GM21367 (cell line): ENCODE data around the gene BANP.
"Not testable (repeated sequence)": the region's sequence is repeated elsewhere in the genome, so short reads cannot be mapped to it uniquely, and the experiment has no call there.

Source experiments
- ATAC-seq: cut with Tn5 transposase; IDR thresholded peaks from one replicate; pipeline ENCODE4 v1.9.1; 2021; ENCODE audit not compliant: unreplicated experiment

The BANP gene

GRCh38 chr16:88064011-88064888 is 113.0 kb downstream of the BANP start:
- no peak for ATAC-seq

GRCh38 chr16:88064889-88065746 is 113.9 kb downstream of the BANP start:
- ATAC-seq: no peak

GRCh38 chr16:88065747-88066142 is 114.5 kb downstream of the BANP start:
- no peak for ATAC-seq

GRCh38 chr16:88066234-88066633 is 115.0 kb downstream of the BANP start:
- no peak for ATAC-seq

- ATAC-seq: no peak
Measured at GRCh38 chr16:88066680-88067529, 115.7 kb downstream of the BANP start.

- no peak for ATAC-seq
Measured at GRCh38 chr16:88067530-88068411, 116.5 kb downstream of the BANP start.

- no peak for ATAC-seq
Measured at GRCh38 chr16:88068476-88069396, 117.5 kb downstream of the BANP start.

- peak; percentile 87 for ATAC-seq
Measured at GRCh38 chr16:88069397-88070168, 118.3 kb downstream of the BANP start.

GRCh38 chr16:88070341-88070740 is 119.1 kb downstream of the BANP start:
- ATAC-seq: no peak

GRCh38 chr16:88070989-88071625 is 119.9 kb downstream of the BANP start:
- ATAC-seq: no peak

GRCh38 chr16:88071908-88072307 is 120.7 kb downstream of the BANP start:
- no peak for ATAC-seq

GRCh38 chr16:88072571-88073001 is 121.4 kb downstream of the BANP start:
- no peak for ATAC-seq

GRCh38 chr16:88073201-88073721 is 122.0 kb downstream of the BANP start:
- no peak for ATAC-seq

- ATAC-seq: no peak
Measured at GRCh38 chr16:88074041-88074440, 122.8 kb downstream of the BANP start.

- no peak for ATAC-seq
Measured at GRCh38 chr16:88076211-88076931, 125.1 kb downstream of the BANP start.

- not testable (repeated sequence) for ATAC-seq
Measured at GRCh38 chr16:88076932-88077320, 125.7 kb downstream of the BANP start.
